ENCODE data around the gene MPP4.

Gene MPP4

DNA sequence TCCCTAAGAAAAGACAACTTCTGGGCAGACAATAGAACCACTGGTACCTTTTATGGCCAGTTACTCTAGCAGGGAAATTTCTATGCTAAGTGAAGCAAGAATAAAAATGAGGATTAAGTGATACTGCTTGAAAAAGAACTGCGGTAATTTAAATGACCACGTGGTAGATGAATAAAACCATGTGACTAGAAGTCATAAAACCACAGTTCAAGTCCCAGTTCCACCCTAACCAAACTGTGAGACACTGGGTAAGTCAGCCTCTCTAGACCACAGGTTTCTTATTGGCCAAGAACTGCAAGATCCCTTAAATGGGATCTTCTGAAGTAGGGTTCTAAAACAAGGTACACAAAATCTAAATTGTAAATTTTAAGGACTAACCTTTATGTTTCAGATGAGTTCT is 67.9 kb downstream of the MPP4 start:
- Mint-ChIP-seq H3K27me3 (no peaks in the 10 kb centered on the region), H3K27ac (no peak overlapping the region), H3K4me3 (no peak overlapping the region), H3K9me3 (no peaks in the 10 kb centered on the region), H3K36me3 (peaks cover 9% of the 10 kb centered on the region), H3K4me1 (no peaks in the 10 kb centered on the region)
- DNase-seq (ENCODE audit: low spot score in 2 of 2) (no peak), ATAC-seq (ENCODE audit: low read depth) (no peak)

DNA sequence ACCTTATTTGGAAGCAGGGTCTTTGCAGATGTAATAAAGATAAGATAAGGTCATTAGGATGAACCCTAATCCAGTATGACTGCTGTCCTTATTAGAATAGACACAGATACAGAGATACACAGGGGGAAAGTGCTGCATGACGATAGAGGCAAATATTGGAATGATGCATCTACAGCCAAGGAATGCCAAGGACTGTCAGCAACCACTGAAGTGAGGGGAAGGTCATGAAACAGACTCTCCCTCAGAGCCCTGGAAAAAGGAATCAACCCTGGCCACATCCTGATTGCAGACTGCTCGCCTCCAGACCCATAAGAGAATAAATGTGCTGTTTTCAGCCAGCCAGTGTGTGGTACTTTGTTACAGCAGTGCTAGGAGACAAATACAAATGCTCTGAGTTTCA is 69.9 kb downstream of the MPP4 start:
- Mint-ChIP-seq H3K4me3 (no peak overlapping the region), H3K9me3 (no peaks in the 10 kb centered on the region), H3K4me1 (no peaks in the 10 kb centered on the region), H3K36me3 (peaks cover 5% of the 10 kb centered on the region), H3K27me3 (no peaks in the 10 kb centered on the region), H3K27ac (no peak overlapping the region)
- no peak for ATAC-seq (ENCODE audit: low read depth)
- DNase-seq (ENCODE audit: low spot score in 2 of 2): no peak

DNA sequence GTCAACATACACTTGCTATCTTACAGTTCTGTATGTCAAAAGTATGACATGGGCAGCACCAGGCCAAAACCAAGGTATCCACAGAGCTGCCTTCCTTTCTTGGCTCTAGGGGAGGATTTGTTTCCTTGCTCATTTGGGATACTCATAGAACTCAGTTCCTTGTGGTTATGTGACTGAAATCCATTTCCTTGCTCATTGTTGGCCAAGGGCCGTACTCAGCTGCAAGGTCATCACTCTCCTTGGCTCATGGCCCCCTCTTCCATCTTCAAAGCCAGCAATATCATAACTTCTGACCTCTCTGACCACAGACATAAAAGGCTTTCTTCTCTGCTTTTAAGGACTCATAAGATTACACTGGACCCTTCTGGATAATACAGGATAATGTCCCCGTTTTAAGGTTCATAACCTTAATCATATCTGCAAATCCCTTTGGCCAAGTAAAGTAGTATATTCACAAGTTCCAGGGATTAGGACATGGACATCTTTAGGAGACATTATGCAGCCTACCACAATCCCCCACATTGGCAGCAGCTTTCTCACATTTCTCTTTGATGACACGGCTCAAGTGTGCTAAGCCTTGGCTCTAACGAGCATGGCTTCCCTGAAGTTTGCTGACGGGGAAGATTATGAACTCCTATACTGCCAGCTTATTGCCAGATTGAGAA is 76.0 kb downstream of the MPP4 start:
- H3K27me3 Mint-ChIP-seq: no peaks in the 10 kb centered on the region
- no peak for ATAC-seq (ENCODE audit: low read depth)
- H3K36me3 Mint-ChIP-seq: no peaks in the 10 kb centered on the region
- H3K27ac Mint-ChIP-seq: no peak overlapping the region
- no peaks in the 10 kb centered on the region for H3K9me3 Mint-ChIP-seq
- no peak for DNase-seq (ENCODE audit: low spot score in 2 of 2)
- H3K4me3 Mint-ChIP-seq: no peak overlapping the region
- no peaks in the 10 kb centered on the region for H3K4me1 Mint-ChIP-seq

DNA sequence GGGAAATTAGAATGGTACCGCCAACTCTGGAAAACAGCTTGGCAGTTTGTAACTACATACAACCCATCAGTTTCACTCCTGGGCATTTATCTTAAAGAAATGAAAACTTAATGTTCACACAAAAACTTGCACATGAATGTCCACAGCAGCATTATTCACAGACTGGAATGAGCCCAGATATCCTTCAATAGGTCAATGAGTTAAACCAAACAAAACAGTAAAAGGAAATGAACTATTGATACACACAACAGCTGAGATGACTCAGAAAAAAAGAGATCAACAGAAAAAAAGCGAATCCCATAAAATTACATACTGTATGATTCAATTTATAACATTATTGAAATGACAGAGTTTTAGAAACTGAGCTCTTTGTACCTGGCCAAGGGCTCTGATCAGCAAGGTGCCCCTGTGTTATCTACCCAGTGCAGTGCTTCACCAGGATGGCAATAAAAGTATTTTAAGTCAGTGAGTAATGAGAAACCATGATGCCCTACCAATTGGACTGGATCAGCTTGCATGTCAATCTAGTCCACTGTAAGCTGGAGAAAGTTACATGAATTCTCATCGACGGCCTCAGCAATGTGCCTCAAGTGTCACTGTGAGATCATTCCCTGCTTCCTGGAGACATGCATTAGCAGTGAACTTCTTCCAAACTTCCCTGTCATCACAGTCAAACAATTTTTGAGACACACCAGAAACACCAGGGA is 77.0 kb downstream of the MPP4 start:
- no peaks in the 10 kb centered on the region for H3K4me1 Mint-ChIP-seq
- no peaks in the 10 kb centered on the region for H3K36me3 Mint-ChIP-seq
- no peak for DNase-seq (ENCODE audit: low spot score in 2 of 2)
- no peaks in the 10 kb centered on the region for H3K27me3 Mint-ChIP-seq
- H3K27ac Mint-ChIP-seq: no peak overlapping the region
- H3K4me3 Mint-ChIP-seq: no peak overlapping the region
- no peak for ATAC-seq (ENCODE audit: low read depth)
- H3K9me3 Mint-ChIP-seq: no peaks in the 10 kb centered on the region

DNA sequence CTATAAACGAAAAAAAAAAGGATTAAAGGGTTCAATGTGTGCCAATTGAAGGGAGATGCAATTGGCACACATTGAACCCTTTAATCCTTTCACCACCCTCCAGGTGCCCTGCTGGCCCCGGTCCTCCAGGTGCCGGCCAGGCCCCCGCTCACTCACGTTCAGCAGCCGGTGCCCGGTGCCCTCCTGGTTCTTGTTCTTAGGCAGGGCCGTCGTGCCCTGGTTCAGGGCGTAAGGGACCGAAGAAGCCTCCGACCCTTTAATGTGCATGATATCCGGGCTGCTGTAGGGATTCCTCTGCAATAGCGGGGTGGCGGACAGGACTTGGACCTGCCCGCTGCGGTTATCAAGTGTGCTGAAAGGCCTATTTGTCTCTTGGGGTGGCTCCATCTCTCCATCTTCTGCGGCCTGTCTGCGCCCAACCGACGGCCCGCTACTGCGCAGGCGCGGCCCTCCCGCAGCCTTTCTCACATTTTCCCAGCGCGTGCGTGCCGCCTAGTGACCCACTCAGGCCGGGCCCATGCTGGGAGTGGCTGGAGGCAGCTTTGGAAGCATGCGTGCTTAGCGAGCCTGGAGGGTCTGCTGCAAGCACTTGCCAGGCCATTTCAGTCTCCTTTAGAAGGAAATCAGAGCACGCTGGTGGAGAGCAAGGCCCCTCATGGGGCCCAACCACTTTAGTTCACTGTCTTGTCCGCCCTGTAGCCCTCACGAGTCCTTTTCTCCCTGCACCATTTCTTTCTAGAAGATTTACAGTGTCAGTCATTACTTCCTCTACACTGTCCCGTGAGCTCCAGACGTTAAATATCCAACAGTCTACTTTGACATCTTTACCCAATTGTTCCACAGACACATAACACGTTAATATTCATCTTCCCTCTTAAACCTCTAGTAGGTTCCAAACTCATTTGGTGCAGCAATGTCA is 79.4 kb downstream of the MPP4 start:
- no peaks in the 10 kb centered on the region for H3K27me3 Mint-ChIP-seq
- ATAC-seq (ENCODE audit: low read depth) (no peak), DNase-seq (ENCODE audit: low spot score in 2 of 2) (no peak)
- no peak overlapping the region for H3K27ac Mint-ChIP-seq
- H3K4me3 Mint-ChIP-seq: no peak overlapping the region
- H3K4me1 Mint-ChIP-seq: no peaks in the 10 kb centered on the region
- H3K36me3 Mint-ChIP-seq: no peaks in the 10 kb centered on the region
- no peaks in the 10 kb centered on the region for H3K9me3 Mint-ChIP-seq

DNA sequence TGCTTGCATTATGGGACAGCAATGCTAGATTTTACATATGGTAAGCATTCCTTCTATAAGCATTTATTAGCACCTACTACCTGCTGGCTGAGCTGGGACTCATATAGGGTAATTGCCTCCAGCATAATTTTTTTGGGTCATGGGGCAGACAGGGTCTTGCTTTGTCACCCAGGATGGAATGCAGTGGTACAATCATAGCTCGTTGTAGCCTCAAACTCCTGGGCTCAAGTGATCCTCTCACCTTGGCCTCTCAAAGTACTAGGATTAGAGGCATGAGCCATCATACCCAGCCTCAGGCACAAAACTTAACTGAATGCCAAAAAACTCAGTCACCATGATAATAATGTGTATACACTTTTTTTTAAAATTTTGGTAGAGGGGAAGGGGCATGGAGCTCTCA is 90.4 kb downstream of the MPP4 start:
- Mint-ChIP-seq H3K9me3 (peaks cover 6% of the 10 kb centered on the region), H3K27me3 (peaks cover 6% of the 10 kb centered on the region), H3K27ac (no peak overlapping the region), H3K4me1 (no peaks in the 10 kb centered on the region), H3K4me3 (no peak overlapping the region), H3K36me3 (peaks cover 3% of the 10 kb centered on the region)
- DNase-seq (ENCODE audit: low spot score in 2 of 2) (no peak), ATAC-seq (ENCODE audit: low read depth) (no peak)

DNA sequence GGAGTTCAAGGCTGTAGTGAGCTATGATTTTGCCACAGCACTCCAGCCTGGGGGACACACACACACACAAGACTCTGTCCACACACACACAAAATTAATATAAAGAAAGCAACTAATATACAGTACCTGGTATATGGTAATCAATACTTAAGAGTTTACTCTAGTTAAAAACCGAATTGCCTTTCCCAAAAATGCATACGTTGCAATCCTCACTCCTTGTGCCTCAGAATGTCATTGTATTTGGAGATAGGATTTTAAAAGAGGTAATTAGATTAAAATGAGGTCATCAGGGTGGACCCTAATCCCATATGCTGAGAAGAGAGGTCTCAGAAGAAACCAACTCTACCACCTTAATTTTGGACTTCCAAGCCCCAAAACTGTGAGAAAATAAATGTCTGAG is 90.9 kb downstream of the MPP4 start:
- H3K4me1 Mint-ChIP-seq: no peaks in the 10 kb centered on the region
- H3K36me3 Mint-ChIP-seq: peaks cover 3% of the 10 kb centered on the region
- peaks cover 6% of the 10 kb centered on the region for H3K9me3 Mint-ChIP-seq
- no peak overlapping the region for H3K4me3 Mint-ChIP-seq
- DNase-seq (ENCODE audit: low spot score in 2 of 2) (no peak), ATAC-seq (ENCODE audit: low read depth) (no peak)
- H3K27ac Mint-ChIP-seq: no peak overlapping the region
- peaks cover 6% of the 10 kb centered on the region for H3K27me3 Mint-ChIP-seq

DNA sequence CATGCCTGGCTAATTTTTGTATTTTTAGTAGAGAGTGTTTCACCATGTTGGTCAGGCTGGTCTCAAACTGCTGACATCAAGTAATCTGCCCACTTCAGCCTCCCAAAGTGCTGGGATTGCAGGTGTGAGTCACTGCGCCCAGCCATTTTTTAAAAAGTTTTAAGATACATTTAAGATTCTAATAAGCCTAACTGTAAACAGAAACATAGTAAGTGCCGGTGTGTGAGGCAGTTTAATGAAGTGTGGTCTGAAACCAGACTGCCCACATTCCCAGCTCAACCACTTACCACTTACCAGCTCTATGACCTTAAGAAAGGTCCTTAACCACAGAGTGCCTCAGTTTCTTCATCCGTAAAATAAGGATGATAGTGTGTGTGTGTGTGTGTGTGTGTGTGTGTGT is 97.5 kb downstream of the MPP4 start:
- ATAC-seq (ENCODE audit: low read depth) (no peak), DNase-seq (ENCODE audit: low spot score in 2 of 2) (no peak)
- no peak overlapping the region for H3K27ac Mint-ChIP-seq
- H3K4me3 Mint-ChIP-seq: no peak overlapping the region
- peaks cover 11% of the 10 kb centered on the region for H3K9me3 Mint-ChIP-seq
- no peaks in the 10 kb centered on the region for H3K4me1 Mint-ChIP-seq
- peaks cover 12% of the 10 kb centered on the region for H3K27me3 Mint-ChIP-seq
- peaks cover 4% of the 10 kb centered on the region for H3K36me3 Mint-ChIP-seq

DNA sequence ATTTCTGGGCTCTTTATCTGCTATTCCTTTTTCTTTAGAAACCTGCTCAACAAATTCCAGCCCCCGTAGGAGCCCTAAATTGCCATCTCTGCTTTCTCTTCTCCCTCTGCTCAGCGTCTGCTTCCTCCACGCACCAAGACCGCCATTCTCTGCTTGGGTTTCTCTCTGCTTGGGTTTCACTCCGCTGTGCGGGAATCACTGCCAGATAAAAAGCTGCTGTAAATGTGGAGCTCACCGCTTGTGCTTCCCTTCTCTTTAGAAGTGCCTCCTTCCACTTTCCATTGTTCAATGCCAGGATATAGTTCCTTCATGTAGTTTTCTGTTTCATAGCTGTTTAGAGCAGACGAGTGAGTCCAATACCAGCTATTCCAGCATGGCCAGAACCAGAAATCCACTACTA is 101.0 kb downstream of the MPP4 start:
- ATAC-seq (ENCODE audit: low read depth) (no peak), DNase-seq (ENCODE audit: low spot score in 2 of 2) (no peak)
- Mint-ChIP-seq H3K27ac (no peak overlapping the region), H3K27me3 (peaks cover 6% of the 10 kb centered on the region), H3K4me3 (no peak overlapping the region), H3K4me1 (no peaks in the 10 kb centered on the region), H3K9me3 (peaks cover 12% of the 10 kb centered on the region), H3K36me3 (peaks cover 4% of the 10 kb centered on the region)

Measured in memory B cell (primary cell).